SHP77 treated with DMSO at 0.1 percent for 48 hours (cell line): ENCODE data around the gene PKIB.
"Not testable (repeated sequence)": the region's sequence is repeated elsewhere in the genome, so short reads cannot be mapped to it uniquely, and the experiment has no call there.

Experiments
- DNase-seq: peaks from one replicate; lab custom pipeline; 2025; lab: John Stamatoyannopoulos, UW

PKIB gene, protein sequence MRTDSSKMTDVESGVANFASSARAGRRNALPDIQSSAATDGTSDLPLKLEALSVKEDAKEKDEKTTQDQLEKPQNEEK

DNA sequence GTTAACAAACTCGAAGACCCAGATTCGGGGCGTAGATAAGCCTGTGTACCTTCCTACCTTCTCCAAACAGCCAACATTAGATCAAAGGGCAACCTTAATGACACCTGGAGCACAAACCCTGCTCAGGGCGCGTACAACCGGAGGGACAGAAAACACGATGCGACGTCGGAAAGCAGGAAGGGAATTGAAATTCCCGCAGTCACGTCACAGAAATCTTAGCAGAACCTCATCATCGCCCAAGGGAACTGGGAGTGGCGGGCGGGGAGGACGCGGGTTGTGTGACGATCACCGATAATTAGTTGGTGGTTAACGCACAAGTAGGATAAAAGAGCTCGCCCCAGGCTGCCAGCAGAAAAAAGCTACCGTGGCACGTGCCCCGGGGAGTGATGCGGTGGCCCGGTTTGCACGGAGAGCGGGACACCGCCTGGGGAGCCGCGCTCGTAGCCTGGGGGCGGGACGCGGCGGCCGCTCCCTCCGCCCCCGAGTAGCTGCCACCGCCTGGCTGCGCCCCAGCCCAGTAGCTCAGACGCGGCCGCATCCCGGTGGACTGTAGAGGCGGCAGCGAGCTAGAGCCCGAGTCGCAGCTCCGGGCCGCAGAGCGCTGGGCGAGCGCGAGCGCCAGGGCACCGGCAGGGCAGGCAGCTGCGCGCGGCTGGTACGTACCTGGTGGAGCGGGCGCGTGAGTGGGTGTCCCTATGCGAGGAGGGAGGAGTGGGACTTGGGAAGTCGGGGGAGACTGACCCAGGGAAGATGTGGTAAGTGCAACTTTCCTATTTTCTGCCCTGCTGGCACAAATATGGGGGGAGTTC is at the start of gene PKIB:
Gene PKIB (plus strand): TSS at position 525 of the 809 bp plus-strand sequence. CDS start 107,390 bp downstream, outside the sequence.
- peak; percentile 82 for DNase-seq

DNA sequence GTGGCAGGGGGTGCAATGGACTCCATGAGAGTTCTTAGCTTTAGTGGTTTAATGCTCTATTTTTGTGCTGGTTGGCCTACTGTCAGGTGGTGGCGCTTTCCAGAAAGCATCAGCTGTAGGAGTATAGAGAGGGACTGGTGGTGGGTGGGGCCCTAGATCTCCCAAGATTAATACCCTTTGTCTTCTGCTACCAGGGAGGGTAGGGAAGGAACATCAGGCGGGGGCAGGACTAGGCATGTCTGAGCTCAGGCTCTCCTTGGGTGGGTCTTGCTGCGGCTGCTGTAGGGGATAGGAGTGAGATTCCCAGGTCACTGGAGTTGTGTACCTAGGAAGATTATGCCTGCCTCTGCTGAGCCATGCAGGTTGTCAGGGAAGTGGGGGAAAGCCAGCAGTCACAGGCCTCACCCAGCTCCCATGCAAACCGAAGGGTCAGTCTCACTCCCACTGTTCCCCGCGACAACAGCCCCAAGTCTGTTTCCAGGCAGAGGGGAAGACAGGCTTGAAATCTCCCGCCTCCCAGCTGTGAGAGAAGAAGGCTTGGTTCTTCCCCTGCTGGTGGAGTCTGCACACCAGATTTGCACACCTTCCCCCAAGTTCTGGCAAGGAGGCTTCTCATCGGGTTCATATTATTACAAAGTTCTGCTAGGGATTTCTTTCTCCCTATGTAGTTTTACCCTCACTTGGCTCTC is 46.7 kb upstream of the PKIB start:
- DNase-seq, result no peak

GRCh38 chr6:122564230-122564629 is 46.0 kb upstream of the PKIB start:
- no peak for DNase-seq

- no peak for DNase-seq
Measured at GRCh38 chr6:122565708-122566107, 44.5 kb upstream of the PKIB start.

DNA sequence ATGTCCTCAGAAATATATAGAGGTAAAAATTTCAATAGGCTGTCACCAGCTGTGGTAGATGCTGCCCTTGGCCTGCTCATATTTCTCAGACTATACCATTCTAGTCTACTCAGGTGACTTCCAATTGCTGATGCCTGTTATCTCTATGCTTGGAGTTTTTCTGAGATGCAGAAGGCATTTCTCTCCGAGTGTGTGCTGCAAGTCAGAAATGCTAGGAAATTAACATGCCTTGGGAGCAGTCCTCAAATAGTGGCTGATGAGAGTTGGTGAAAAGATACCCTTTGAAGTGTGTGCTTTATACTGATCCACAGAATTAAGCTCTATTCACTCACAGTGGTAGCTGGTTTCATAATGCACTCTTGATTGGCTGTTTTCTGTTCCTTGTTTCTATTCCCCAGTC is 43.2 kb upstream of the PKIB start:
- DNase-seq, result no peak

- no peak for DNase-seq
Measured at GRCh38 chr6:122568350-122568749, 41.9 kb upstream of the PKIB start.

DNA sequence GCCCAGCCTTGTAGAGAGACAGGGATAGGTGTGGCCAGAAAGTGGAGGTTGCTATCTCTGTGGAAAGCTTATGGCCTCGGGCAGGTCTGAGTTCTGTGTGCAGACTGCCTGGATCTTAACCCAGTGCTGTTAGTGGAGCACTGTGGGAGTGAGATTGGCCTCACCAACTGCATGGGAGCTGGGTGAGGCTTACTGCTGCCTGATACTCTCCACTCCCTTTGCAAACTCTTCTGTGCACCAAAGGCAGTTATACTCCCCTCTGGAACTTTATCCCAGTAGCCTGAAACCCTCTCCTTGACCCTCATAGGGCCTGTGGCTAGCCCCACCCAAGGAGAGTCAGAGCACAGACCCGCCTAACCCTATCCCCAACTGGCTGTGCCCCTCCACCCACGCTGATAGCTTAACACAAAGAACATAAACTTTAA is 41.4 kb upstream of the PKIB start:
- no peak for DNase-seq

DNA sequence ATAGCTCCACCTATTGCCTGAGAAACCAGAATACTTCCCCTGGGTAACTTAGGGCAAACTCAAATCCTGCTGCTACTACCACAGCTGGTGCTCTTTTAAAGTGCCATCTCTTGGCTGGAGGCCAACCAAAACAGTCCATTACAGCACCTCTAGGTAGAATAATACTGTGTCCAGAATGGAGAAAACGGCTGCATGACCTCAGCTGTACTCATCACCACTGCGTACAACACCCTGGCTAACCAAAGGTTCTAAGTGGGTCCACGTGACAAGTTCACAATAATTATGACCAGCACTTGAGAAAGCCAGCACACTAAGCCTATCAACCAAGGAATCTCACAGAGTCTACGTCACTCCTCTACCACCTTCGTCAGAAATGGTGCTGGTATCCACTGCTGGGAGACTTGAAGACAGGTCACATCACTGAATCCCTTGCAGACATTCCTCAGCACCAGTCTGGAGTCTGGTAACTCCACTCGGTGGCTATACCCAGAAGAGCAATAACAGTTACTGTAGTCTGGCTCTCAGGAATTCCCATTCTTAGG is 40.9 kb upstream of the PKIB start:
- DNase-seq, result peak; percentile 88

DNA sequence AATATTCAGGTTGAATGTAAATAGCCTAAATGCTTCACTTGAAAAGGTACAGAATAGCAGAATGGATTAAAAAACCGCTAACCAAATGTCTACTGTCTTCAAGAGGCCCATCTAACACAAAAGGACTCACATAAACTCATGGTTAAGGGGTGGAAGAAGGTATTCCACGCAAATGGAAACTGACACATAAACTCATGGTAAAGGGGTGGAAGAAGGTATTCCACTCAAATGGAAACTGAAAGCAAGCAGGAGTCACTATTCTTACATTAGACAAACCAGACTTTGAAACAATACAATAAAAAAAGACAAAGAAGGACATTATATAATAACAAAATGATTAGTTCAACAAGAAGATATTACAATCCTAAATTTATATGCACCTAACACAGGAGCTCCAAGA is 38.3 kb upstream of the PKIB start:
- DNase-seq, result no peak

GRCh38 chr6:122576888-122577287 is 33.3 kb upstream of the PKIB start:
- DNase-seq, result no peak

DNA sequence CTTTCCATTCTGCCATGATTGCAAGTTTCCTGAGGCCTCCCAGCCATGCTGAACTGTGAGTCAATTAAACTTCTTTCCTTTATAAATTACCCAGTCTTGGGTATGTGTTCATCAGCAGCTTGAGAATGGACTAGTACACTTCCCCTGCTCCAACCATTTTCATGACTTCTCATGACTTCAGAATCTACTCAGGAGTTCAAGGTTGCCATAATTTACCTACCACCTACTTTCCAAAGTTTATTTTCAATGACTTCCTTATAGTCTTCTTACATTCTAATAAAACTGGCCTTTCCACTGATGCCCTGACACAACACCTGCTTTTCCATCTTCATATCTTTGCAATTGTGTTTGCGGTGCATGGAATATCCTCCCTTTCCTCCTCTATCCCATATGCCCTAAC is 31.2 kb upstream of the PKIB start:
- DNase-seq, result no peak

- peak; percentile 3 for DNase-seq
Measured at GRCh38 chr6:122580737-122581136, 29.5 kb upstream of the PKIB start.

DNA sequence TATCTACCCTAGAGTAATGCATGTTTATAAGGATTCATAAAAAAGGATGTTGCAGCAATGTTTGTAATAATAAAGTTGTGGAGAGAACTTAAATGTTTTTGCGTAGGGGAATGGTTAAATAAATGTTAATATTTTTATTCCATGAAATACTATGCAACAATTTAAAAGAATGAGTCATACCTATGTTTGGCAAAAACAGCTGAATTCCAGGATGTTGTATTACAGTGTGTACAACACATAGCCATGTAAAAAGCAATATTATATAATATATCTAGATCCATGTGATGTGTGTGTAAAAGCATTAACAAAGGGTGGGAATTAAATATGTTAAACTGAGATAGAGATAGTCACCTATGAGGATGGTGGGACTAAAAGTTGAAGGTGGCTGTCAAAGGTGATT is 21.1 kb upstream of the PKIB start:
- DNase-seq, result no peak

DNA sequence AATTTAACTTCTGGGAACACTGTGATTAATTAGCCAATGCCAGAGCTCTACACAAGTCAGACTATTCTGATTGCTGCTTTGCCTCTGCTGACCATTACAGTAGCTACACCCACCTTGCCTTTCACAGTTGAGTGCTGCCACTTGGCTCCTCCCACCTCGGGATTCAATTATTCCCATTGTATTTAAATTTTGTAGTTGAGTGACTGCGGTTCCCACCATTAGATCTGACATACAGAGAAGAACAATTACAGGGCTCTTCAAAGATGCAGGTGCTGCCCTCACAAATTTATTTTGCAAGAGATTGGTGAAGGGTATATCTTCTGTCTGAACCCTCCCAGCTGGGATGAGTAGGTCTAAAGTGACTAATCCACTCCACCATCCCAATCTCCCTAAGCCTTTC is 11.9 kb upstream of the PKIB start:
- DNase-seq, result not testable (repeated sequence)

GRCh38 chr6:122604676-122605075 is 5.5 kb upstream of the PKIB start:
- no peak for DNase-seq

DNA sequence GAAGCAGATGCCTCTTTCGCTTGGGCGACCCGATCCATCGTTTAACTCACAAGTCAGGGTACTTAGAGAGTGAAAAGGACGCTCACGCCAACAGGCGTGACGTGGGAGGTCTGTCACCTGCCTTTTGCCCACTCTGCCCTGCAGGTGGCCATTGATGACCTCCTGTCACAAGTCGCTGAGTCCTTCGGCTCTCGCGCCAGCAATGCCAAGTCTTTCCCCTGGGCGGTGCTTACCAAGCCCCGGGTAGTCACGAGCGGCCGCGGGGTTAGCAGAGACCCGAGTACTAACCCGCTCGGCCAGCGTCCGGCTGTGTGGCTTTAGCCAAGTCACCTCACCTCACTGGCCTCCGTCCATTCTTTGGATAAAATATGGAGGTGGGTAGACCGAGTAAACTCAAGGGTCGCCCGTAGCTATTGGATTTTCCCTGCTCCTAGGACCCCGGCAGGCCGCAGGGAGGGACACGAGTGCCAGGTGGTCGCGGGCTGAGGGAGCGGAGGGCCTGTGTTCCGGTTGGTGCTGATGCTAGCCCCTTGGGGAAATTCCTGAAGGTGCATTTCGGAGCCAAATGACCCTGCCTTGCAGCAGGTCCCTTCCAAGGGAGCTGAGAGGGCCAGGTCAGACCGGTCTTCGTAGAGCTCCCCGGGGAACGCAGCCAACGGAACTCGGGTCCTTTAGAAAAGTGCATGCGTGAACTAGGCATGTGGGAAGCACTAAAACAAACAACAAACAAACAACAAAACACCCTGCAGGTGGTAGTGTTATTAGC is 668 bp downstream of the PKIB start:
- DNase-seq, result peak; percentile 68

GRCh38 chr6:122612838-122613237 is 2.6 kb downstream of the PKIB start:
- DNase-seq, result no peak

- DNase-seq, result no peak
Measured at GRCh38 chr6:122614303-122614702, 4.1 kb downstream of the PKIB start.

DNA sequence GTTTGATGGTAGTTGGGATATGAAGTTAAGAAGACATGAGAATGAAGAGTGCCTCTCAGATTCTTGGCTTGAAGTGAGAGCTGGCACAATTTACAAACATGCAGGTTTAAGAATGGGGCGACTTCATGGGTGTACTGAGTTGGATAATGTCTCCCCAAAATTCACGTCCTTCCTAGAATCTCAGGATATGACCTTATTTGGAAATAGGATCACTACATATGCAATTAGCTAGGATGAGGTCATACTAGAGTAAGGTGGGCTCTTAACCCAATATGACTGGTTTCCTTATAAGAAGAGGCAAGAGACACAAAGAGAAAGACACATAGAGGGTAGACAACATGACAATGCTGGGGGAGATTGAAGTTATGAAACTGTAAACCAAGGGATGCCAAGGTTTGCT is 5.2 kb downstream of the PKIB start:
- no peak for DNase-seq

DNA sequence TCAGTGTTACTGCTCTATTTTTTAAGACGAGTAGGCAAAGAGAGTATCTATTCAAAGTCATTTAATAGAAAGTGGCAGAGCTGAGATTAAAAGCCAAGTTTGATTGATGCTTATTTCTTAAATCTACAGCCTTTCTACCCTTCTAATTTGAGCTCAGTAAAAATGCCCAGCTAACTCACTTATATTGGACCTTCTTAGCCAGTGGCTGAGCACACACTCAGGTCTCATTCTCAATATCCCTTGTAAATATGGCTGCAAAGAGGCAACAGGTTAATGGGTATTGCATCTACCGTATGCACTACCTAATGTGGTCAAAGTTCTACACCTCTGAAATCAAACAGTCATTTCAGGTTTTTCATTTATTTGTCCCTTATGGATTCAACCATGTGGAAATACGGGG is 6.7 kb downstream of the PKIB start:
- no peak for DNase-seq

- no peak for DNase-seq
Measured at GRCh38 chr6:122619309-122619708, 9.1 kb downstream of the PKIB start.

- DNase-seq, result peak; percentile 51
Measured at GRCh38 chr6:122620428-122620827, 10.2 kb downstream of the PKIB start.
